DMS53 treated with DMSO at 0.1 percent for 48 hours (cell line): Measurements from ENCODE around the gene BACE1-AS.

Experiments
- DNase-seq: peaks from one replicate; lab custom pipeline; 2025; ENCODE audit not compliant: unreplicated experiment; lab: John Stamatoyannopoulos, UW

The BACE1-AS gene

GRCh38 chr11:117289795-117290194, 1.4 kb upstream of the BACE1-AS start:
- DNase-seq = no peak

- DNase-seq = no peak
Observed at GRCh38 chr11:117292616-117293015, 1.5 kb downstream of the BACE1-AS start.

GRCh38 chr11:117295438-117296137, 4.4 kb downstream of the BACE1-AS start:
- DNase-seq = no peak

- DNase-seq = no peak
Observed at GRCh38 chr11:117296881-117297280, 5.7 kb downstream of the BACE1-AS start.

- no peak for DNase-seq
Observed at GRCh38 chr11:117298195-117298594, 7.0 kb downstream of the BACE1-AS start.

GRCh38 chr11:117299351-117300282, 8.5 kb downstream of the BACE1-AS start:
- DNase-seq = peak; percentile 62

- DNase-seq = peak; percentile 10
Observed at GRCh38 chr11:117300283-117300663, 9.1 kb downstream of the BACE1-AS start.

- DNase-seq = no peak
Observed at GRCh38 chr11:117300773-117301172, 9.6 kb downstream of the BACE1-AS start.

GRCh38 chr11:117302228-117302627, 11.1 kb downstream of the BACE1-AS start:
- DNase-seq = no peak

- peak; percentile 82 for DNase-seq
Observed at GRCh38 chr11:117303101-117303500, 12.0 kb downstream of the BACE1-AS start.

- DNase-seq = no peak
Observed at GRCh38 chr11:117303646-117304315, 12.6 kb downstream of the BACE1-AS start.

GRCh38 chr11:117305145-117305544, 14.0 kb downstream of the BACE1-AS start:
- DNase-seq = no peak

GRCh38 chr11:117309310-117309709, 18.2 kb downstream of the BACE1-AS start:
- DNase-seq = no peak

GRCh38 chr11:117313091-117313490, 21.9 kb downstream of the BACE1-AS start:
- no peak for DNase-seq

- no peak for DNase-seq
Observed at GRCh38 chr11:117313828-117314768, 23.0 kb downstream of the BACE1-AS start.

- no peak for DNase-seq
Observed at GRCh38 chr11:117314840-117315239, 23.7 kb downstream of the BACE1-AS start.

- no peak for DNase-seq
Observed at GRCh38 chr11:117315285-117316196, 24.4 kb downstream of the BACE1-AS start.

- DNase-seq = peak; percentile 58
Observed at GRCh38 chr11:117316197-117316961, 25.2 kb downstream of the BACE1-AS start, which contains the start of gene BACE1. Gene BACE1 (minus strand): TSS chr11:117316256. CDS start chr11:117315795, 461 bp downstream.

- DNase-seq = no peak
Observed at GRCh38 chr11:117318738-117319137, 27.6 kb downstream of the BACE1-AS start.
